Parathyroid adenoma (tissue), 2 donors: Measurements from ENCODE around the gene OR2W1.
A peak's percentile ranks its signal among the peaks of the same experiment; 100 is the strongest.

Experiments used
- H2AFZ ChIP-seq: fragments of 300-600 bp; sonication (generic); one replicate; pipeline ENCODE4 v1.7.0; 2017; ENCODE audit warnings: antibody characterized with exemption, mild to moderate bottlenecking
- H3K27ac ChIP-seq: fragments of 300-600 bp; sonication (generic); one replicate; pipeline ENCODE4 v1.7.0; 2017
- H3K27me3 ChIP-seq: fragments of 300-600 bp; sonication (generic); one replicate; pipeline ENCODE4 v1.7.0; 2017; ENCODE audit warnings: low read length; ENCODE audit not compliant: control insufficient read depth, insufficient read depth
- H3K36me3 ChIP-seq: fragments of 300-600 bp; sonication (generic); one replicate; pipeline ENCODE4 v1.7.0; 2017; ENCODE audit warnings: low read length; ENCODE audit not compliant: control insufficient read depth, insufficient read depth
- H3K4me1 ChIP-seq: fragments of 300-600 bp; sonication (generic); one replicate; pipeline ENCODE4 v1.7.0; 2017; ENCODE audit warnings: control low read depth
- H3K4me2 ChIP-seq: fragments of 300-600 bp; sonication (generic); one replicate; pipeline ENCODE4 v1.7.0; 2017; ENCODE audit warnings: low read length
- H3K4me3 ChIP-seq: fragments of 300-600 bp; sonication (generic); one replicate; pipeline ENCODE4 v1.7.0; 2017; ENCODE audit warnings: low read depth, low read length
- H3K79me2 ChIP-seq: fragments of 300-600 bp; sonication (generic); one replicate; pipeline ENCODE4 v1.7.0; 2017; ENCODE audit warnings: control low read depth
- H3K9ac ChIP-seq: fragments of 300-600 bp; sonication (generic); one replicate; pipeline ENCODE4 v1.7.0; 2017; ENCODE audit warnings: mild to moderate bottlenecking
- H3K9me3 ChIP-seq: fragments of 300-600 bp; sonication (generic); one replicate; pipeline ENCODE4 v1.7.0; 2017; ENCODE audit warnings: low read length; ENCODE audit not compliant: control insufficient read depth
- CTCF ChIP-seq: fragments of 300-600 bp; sonication (generic); IDR thresholded peaks from one replicate; pipeline ENCODE4 v1.7.0; 2017; ENCODE audit warnings: antibody characterized with exemption, mild to moderate bottlenecking
- donor health status: primary hyperparathyroidism.

Gene OR2W1

GRCh38 chr6:29079203-29079602 lies 34.2 kb upstream of the OR2W1 start:
- Histone ChIP-seq H3K9me3 (no peaks in the 10 kb centered on the region), H3K27me3 (no peaks in the 10 kb centered on the region), H3K36me3 (no peaks in the 10 kb centered on the region), H3K79me2 (no peaks in the 10 kb centered on the region), H3K4me3 (no peak overlapping the region), H2AFZ (no peak overlapping the region), H3K27ac (no peak overlapping the region), H3K4me1 (no peaks in the 10 kb centered on the region), H3K9ac (no peak overlapping the region), H3K4me2 (no peak overlapping the region)
- no peak for TF ChIP-seq CTCF

GRCh38 chr6:29071831-29072723 lies 27.1 kb upstream of the OR2W1 start:
- Histone ChIP-seq H3K9ac (no peak overlapping the region), H3K9me3 (no peaks in the 10 kb centered on the region), H3K4me2 (no peak overlapping the region), H3K79me2 (no peaks in the 10 kb centered on the region), H3K27me3 (no peaks in the 10 kb centered on the region), H3K4me3 (no peak overlapping the region), H3K27ac (no peak overlapping the region), H3K4me1 (no peaks in the 10 kb centered on the region), H3K36me3 (no peaks in the 10 kb centered on the region), H2AFZ (no peak overlapping the region)
- peak; percentile 21 for TF ChIP-seq CTCF

GRCh38 chr6:29051680-29052079 lies 6.7 kb upstream of the OR2W1 start:
- Histone ChIP-seq H3K9me3 (no peaks in the 10 kb centered on the region), H3K4me2 (no peak overlapping the region), H3K4me3 (no peak overlapping the region), H3K9ac (no peak overlapping the region), H3K79me2 (no peaks in the 10 kb centered on the region), H3K36me3 (no peaks in the 10 kb centered on the region), H2AFZ (no peak overlapping the region), H3K27me3 (no peaks in the 10 kb centered on the region), H3K4me1 (no peaks in the 10 kb centered on the region), H3K27ac (no peak overlapping the region)
- no peak for TF ChIP-seq CTCF

- Histone ChIP-seq H3K9ac (no peak overlapping the region), H3K27me3 (no peaks in the 10 kb centered on the region), H2AFZ (no peak overlapping the region), H3K4me1 (no peaks in the 10 kb centered on the region), H3K27ac (no peak overlapping the region), H3K4me2 (no peak overlapping the region), H3K36me3 (no peaks in the 10 kb centered on the region), H3K9me3 (no peaks in the 10 kb centered on the region), H3K79me2 (no peaks in the 10 kb centered on the region), H3K4me3 (no peak overlapping the region)
- TF ChIP-seq CTCF = no peak
Measured at GRCh38 chr6:29035951-29036350, 9.0 kb downstream of the OR2W1 start.

GRCh38 chr6:29028821-29029220 lies 16.2 kb downstream of the OR2W1 start:
- no peak overlapping the region for H3K4me2 ChIP-seq
- H3K27ac ChIP-seq = no peak overlapping the region
- no peaks in the 10 kb centered on the region for H3K4me1 ChIP-seq
- TF ChIP-seq CTCF = no peak
- no peak overlapping the region for H3K9ac ChIP-seq
- no peaks in the 10 kb centered on the region for H3K9me3 ChIP-seq
- H3K36me3 ChIP-seq = no peaks in the 10 kb centered on the region
- H3K27me3 ChIP-seq = no peaks in the 10 kb centered on the region
- H3K4me3 ChIP-seq = no peak overlapping the region
- no peak overlapping the region for H2AFZ ChIP-seq
- H3K79me2 ChIP-seq = no peaks in the 10 kb centered on the region
